CD4-positive, alpha-beta T cell treated with Interleukin-17A for 1 hour (primary cell): ENCODE data around the gene GPR35.

ENCODE experiments used
- DNase-seq: peaks from one replicate; pipeline ENCODE4 v3.0.0-alpha.2; 2020

GPR35 gene

DNA sequence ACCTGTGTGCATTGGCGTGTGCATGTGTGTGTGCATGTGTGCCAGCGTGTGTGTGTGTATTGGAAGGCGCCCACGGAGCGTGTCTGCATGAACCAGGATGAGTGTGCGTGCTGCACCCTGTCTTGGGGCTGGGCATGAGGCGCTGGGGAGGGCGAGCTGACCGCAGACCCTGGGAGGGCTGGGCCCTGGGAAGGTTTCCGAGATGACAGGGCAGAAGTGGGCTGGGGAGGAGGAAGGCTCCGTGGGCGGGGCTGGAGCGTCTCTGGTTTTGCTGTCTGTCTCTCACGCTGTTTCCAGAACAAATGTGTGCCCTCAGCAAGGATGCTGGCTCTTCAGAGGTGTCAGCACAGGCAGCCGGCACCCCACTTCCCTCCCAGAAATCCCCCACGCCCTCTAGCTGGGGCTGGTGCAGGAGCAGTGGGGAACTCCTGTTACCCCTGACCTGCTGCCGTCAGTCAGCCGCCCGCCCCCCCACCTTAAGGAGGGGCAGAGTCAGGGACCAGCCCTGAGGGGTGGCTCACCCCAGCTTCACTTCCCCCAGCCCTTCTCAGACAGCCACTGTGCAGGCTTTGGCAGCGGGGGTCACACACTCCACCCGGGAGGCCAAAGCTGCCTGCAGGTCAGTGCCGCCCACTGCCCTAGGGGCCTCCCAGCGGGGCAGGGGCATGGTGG lies at the start of gene GPR35:
Gene GPR35 (plus strand): TSS at position 531 of the 672 bp plus-strand sequence. CDS start 4,473 bp downstream, outside the sequence.
- DNase-seq: peak; percentile 90

- no peak for DNase-seq
These were observed 49.2 kb upstream of the GPR35 start for GRCh38 chr2:240576036-240576435.

GRCh38 chr2:240576436-240577205 lies 48.7 kb upstream of the GPR35 start:
- DNase-seq: no peak

GRCh38 chr2:240577281-240578109 lies 47.8 kb upstream of the GPR35 start:
- no peak for DNase-seq

DNA sequence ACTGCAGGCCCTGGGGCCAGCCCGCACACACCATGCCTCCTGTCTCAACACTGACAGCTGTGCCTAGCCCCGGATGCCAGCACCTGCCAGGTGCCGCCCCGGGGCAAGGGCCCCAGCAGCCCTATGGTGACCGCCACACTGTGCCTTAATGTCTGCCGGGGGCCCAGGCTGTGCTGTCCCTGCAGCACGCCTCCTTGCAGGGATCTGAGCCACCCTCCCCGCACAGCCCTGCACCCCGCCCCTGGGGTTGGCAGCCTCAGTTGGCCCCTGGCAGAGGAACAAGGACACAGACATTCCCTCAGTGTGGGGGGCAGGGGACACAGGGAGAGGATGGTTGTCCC lies 47.2 kb upstream of the GPR35 start:
- no peak for DNase-seq

- DNase-seq: no peak
These were observed 46.8 kb upstream of the GPR35 start for GRCh38 chr2:240578488-240578887.

GRCh38 chr2:240579071-240579762 lies 46.1 kb upstream of the GPR35 start:
- no peak for DNase-seq

DNA sequence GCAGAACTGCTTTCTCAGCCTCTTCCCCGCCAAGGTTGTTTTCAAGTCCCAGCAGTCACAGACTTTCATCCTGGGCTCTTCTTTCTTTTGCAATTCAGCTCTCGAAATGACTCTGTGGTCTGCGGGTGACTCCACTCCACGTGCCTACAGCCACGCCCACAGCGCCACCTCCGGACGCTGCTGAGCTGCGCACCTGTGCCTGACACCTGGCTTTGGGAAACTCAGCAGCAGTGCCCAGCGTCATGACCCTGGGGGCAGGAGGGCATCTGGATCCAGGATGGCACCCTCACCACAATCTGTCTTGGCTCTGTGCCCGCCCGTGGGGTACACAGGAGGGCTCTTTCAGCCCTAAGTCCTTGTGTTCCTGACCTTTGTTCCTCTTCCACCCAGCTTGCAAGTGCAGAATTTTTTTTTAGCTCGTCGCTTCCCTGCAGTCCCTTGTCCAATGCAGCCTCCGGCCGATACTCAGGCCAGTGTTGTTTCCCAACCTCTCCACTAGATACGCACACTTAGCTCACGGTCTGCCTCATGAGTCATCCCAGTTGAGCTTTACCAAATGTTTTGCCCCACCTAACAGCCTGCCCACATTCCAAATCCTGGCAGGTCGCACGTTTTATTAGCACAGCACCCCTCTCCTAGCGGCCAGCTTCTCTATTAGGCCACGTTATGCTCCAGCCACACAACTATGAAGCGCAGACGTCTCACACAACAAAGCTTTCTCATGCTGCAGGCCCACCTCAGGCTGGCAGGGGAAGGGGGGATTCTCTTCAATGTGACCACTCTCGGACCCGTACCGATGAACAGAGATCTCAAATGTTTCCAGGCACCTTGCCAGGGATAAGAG lies 45.3 kb upstream of the GPR35 start:
- peak; percentile 86 for DNase-seq

- DNase-seq: no peak
These were observed 43.5 kb upstream of the GPR35 start for GRCh38 chr2:240581811-240582210.

GRCh38 chr2:240582781-240583180 lies 42.5 kb upstream of the GPR35 start:
- no peak for DNase-seq

DNA sequence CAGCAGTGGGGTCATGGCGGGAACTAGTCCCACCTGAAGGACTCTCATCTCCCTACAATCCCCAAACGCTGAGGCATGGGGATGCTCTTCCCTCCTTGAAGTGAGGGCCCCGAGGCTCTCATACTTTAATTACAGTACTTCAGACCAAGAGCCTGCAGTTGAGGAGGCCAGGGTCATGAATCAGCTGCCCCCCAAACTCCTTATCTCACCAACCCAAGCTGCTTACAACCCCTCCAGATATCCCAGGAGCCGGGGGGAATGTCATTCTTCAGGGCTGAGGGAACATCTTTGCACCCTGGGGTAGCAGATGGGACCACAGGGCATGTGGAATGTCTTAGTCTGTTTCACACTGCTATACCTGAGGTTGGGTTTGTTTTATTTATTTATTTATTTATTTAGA lies 41.5 kb upstream of the GPR35 start:
- no peak for DNase-seq

- no peak for DNase-seq
These were observed 40.7 kb upstream of the GPR35 start for GRCh38 chr2:240584486-240585031.

- DNase-seq: no peak
These were observed 40.2 kb upstream of the GPR35 start for GRCh38 chr2:240585101-240585500.

DNA sequence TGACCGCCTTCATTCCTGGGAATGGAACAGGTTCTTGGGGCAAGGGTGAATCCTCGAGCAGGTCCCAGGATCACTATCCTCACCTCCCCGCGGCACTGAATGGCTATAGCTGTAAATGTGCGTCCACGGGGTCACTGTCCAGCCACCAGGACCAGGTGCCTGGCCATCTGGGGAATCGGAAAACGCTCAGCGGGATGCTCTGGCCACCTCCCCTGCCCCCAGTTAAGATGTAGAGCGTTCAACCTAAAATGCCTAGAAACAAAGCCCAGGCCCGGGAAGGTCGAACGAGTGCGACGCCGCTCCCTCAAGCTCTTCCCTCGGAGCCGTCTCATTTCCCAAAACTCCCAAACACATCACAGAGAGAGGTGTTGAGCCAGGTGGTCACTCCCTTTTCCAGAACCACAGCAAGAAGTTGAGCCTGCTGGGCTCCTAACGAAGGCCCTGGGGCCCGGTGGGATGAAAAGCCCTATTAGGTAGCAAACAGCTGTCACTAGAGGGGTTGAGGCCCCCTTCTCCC lies 39.5 kb upstream of the GPR35 start:
- no peak for DNase-seq

DNA sequence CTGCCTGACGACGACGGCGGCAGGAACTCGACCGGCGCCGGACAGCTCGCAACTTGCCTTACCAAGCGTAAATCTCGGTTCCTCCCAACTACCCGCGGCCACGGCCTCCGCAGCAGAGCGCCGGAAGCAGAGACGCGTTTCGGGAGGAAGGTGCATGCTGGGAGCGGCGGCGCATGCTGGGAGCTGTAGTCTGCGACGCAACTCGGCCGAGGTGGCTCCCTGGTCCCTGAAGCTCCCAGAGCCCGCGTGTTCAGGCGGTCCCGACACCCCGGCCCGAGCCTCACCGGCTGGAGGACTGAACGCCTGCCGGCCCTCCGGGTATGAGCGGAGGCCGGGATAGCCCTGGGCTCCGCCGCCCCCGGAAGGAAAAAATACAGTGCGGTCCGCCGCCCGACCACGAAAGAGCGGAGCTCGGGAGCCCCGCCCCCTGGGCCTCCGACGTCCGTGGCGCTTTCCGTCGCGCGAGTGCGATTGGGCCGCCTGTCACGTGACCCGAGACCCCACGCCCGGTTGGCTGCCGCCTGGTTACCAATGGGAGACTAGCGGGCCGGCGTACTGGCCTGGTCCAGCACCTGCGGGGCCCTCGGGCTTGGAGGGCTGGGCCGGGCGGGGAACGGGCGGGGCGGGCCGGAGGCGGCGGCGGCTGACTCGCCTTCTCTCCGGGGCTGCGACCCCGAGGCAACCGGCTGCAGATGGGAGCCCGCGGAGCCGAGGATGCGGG lies 38.9 kb upstream of the GPR35 start, which contains the start of gene CAPN10:
Gene CAPN10 (plus strand): TSS at position 537 of the 721 bp plus-strand sequence. CDS start 178 bp downstream, at position 715.
- DNase-seq: peak; percentile 96

- peak; percentile 59 for DNase-seq
These were observed 38.1 kb upstream of the GPR35 start for GRCh38 chr2:240586919-240587800.

DNA sequence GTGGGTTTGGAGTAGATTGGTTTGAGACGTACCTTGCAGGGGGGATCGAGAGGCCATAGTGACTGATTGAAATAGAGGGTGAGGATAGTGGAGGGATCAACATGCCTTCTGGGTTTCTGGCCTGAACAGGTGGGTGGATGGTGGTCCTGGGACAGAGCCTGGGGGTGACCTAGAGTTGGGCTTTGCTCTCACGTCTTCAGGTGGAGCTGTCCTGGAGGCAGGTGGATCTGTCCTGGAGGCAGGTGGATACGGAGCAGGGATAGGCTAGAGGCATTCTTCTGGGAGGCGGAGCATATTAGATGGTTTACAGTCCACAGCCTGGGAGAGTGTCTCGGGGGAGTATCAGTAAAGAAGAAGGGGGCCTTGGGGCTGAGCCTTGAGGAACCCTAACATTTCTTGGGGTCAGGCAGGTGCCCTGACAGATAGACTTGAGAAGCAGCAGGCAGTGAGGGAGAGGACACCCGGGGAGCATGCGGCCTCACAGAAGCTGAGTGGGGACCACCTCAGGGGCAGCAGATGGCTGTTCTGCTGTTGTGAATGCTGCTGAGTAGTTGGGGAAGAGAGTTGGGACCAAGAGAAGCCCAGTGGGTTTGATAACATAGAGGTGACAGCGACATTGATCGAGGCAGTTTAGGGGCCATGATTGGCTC lies 37.1 kb upstream of the GPR35 start:
- no peak for DNase-seq

GRCh38 chr2:240588669-240589068 lies 36.6 kb upstream of the GPR35 start:
- no peak for DNase-seq

- no peak for DNase-seq
These were observed 35.9 kb upstream of the GPR35 start for GRCh38 chr2:240589375-240589774.
